K562 (cell line): ENCODE measurements around the gene SPSB1. TPM values are rescaled to one million over a fixed set of nuclear protein-coding genes. Genes with fewer than 3 reads are reported as not detected.

Source experiments
- ARID2 ChIP-seq: fragments of 450-650 bp; IDR thresholded peaks from 2 replicates; pipeline ENCODE4 v1.6.1; 2017; ENCODE audit warnings: antibody characterized with exemption, mild to moderate bottlenecking
- BRD4 ChIP-seq: fragments of 200-600 bp; sonication (generic); IDR thresholded peaks from 2 replicates; pipeline ENCODE4 v1.6.1; 2017; ENCODE audit warnings: inconsistent platforms
- CAMTA2 ChIP-seq: fragments of 250-450 bp; sonication (Bioruptor Pico); conservative IDR thresholded peaks from 2 replicates; pipeline ENCODE4 v1.5.1; 2022
- CBX5 ChIP-seq: IDR thresholded peaks from 2 replicates; pipeline ENCODE4 v1.6.1; 2014; ENCODE audit warnings: low read depth, borderline replicate concordance
- CHD7 ChIP-seq: fragments of 200-600 bp; sonication (generic); IDR thresholded peaks from one replicate; pipeline ENCODE4 v1.6.1; 2012; ENCODE audit warnings: mild to moderate bottlenecking, low read depth, low read length, inconsistent platforms
- DDX20 ChIP-seq: fragments of 450-650 bp; IDR thresholded peaks from 2 replicates; pipeline ENCODE4 v1.6.1; 2016; ENCODE audit warnings: missing genetic modification characterization, low read depth, mild to moderate bottlenecking, missing compliant biosample characterization, moderate library complexity
- KLF16 ChIP-seq: IDR thresholded peaks from 2 replicates; pipeline ENCODE4 v1.6.1; 2016; ENCODE audit warnings: antibody characterized with exemption
- MCM7 ChIP-seq, 2 experiments: fragments of 450-650 bp; IDR thresholded peaks; 2 replicates each; pipeline ENCODE4 v1.6.1; 2016 to 2018
- MTA3 ChIP-seq: fragments of 450-650 bp; formaldehyde crosslinking; IDR thresholded peaks from 2 replicates; pipeline ENCODE4 v1.6.1; 2017; ENCODE audit warnings: mild to moderate bottlenecking, borderline replicate concordance
- NCOR1 ChIP-seq: fragments of 450-650 bp; IDR thresholded peaks from 2 replicates; pipeline ENCODE4 v1.6.1; 2016; ENCODE audit warnings: mild to moderate bottlenecking, moderate library complexity
- RAD21 ChIP-seq, 2 experiments: fragments of 250-450 bp in 1 of 2; fragments of 450-650 bp in 1 of 2; sonication (Bioruptor Pico) in 1 of 2; formaldehyde crosslinking in 1 of 2; IDR thresholded peaks in 1 of 2; conservative IDR thresholded peaks in 1 of 2; 2 replicates each; pipeline versions ENCODE4 v1.4.0 to v1.8.0; 2020 to 2022; ENCODE audit warnings: mild to moderate bottlenecking in 2 of 2, moderate library complexity in 1 of 2
- RREB1 ChIP-seq: fragments of 250-450 bp; sonication (Bioruptor Pico); IDR thresholded peaks from 2 replicates; pipeline ENCODE4 v1.4.0; 2020
- ZNF444 ChIP-seq: fragments of 250-450 bp; sonication (Bioruptor Pico); IDR thresholded peaks from 2 replicates; pipeline ENCODE4 v1.4.0; 2020; ENCODE audit warnings: mild to moderate bottlenecking, moderate library complexity
- polyA plus RNA-seq, 8 experiments: library from polyadenylated mRNA; depleted of rRNA in 4 of 8; stranded (reverse) in 5 of 8; unstranded in 3 of 8; fragments of >200 nt; fragmentation: Nextera tagmentation in 2 of 8; fragmentation: Illumina TruSeq in 1 of 8; extraction: Ambion mirVana in 2 of 8; extraction: Trizol in 1 of 8; gene quantifications; 2 replicates each; pipeline versions ENCODE4 v1.2.1 to v1.2.3, GENCODE V29; 2011 to 2014; ENCODE audit warnings: inconsistent platforms in 1 of 8, missing spikeins in 1 of 8
- total RNA-seq, 7 experiments: library from RNA; depleted of rRNA in 6 of 7; stranded (reverse); fragments of >200 nt in 6 of 7; fragmentation: Illumina TruSeq in 2 of 7; extraction: Trizol in 2 of 7; gene quantifications; 2 replicates each; pipeline versions ENCODE4 v1.2.1 to v1.2.3, GENCODE V29; 2011 to 2021; ENCODE audit warnings: low replicate concordance in 1 of 7

Gene SPSB1
- total and polyA plus RNA-seq, 9 of the 15 experiments (the other 6 are each of a cell fraction or from before 2014, with no cell fraction given), result 0.06 to 0.35 (median 0.14) TPM; not detected in 6

GRCh38 chr1:9289090-9289534, 3.6 kb upstream of the SPSB1 start (continued):
- TF ChIP-seq RREB1 (CRISPR knock-in tag), result no peak
- TF ChIP-seq MTA3, result 0 out of 2 replicates have a peak, but pooled peaks have one; percentile 42
- TF ChIP-seq CBX5, result peak; percentile 97
- TF ChIP-seq BRD4, result no peak
- TF ChIP-seq ARID2, result peak; percentile 93
- TF ChIP-seq ZNF444, result no peak
- no peak for TF ChIP-seq DDX20 (tag)
- TF ChIP-seq KLF16, result peak; percentile 59; the same call in 1 of the 2 replicates
- peak; percentile 11; the same call in 1 of the 2 replicates for TF ChIP-seq NCOR1
- TF ChIP-seq CAMTA2, result no peak
- peak; percentile 99 to 100 for TF ChIP-seq RAD21 (CRISPR knock-in tag; conservative IDR thresholded peaks at IDR 0.05 in 1 of 2, IDR thresholded peaks at IDR 0.05 in 1 of 2)
- no peak for TF ChIP-seq MCM7 (IDR thresholded peaks at IDR 0.05)
- TF ChIP-seq CHD7, result no peak
